C4-2B (cell line): ENCODE measurements around the gene MSI2.

Experiments
- H3K27ac ChIP-seq: fragments of 450-650 bp; 2 replicates; pipeline ENCODE4 v1.5.1; 2017
- CTCF ChIP-seq: fragments of 450-650 bp; conservative IDR thresholded peaks from 2 replicates; pipeline ENCODE4 v1.5.1; 2017; ENCODE audit warnings: mild to moderate bottlenecking
- ZFX ChIP-seq: fragments of 450-650 bp; IDR thresholded peaks from 2 replicates; pipeline ENCODE4 v1.6.1; 2017

Gene MSI2

GRCh38 chr17:57413848-57414651 lies 157.7 kb downstream of the MSI2 start:
- 0 out of 2 replicates have a peak overlapping the region, but pooled peaks have one; percentile 1 for H3K27ac ChIP-seq
- TF ChIP-seq ZFX (no peak), CTCF (no peak)

DNA sequence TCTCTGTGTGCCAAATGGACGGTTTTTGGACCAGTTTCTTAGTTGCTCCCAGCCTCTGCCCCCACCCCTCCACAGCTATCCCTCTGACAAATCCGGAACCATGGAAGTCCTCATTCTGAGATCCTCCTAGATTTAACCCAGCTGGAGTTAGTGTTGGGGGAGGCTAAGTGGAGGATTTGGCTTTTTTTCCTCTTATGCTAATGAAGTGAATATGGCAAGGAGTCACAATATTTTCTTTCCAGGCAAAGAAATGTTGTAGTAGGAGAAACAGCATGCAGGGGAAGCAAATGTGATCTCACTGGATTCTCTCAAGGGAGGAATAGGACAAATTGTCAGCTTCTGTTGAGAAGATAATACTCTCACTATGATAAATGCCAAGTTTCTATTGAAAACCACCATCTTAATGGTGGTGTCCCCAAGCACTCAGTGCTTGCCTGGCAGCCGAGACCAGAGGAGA lies 159.5 kb downstream of the MSI2 start:
- H3K27ac ChIP-seq, result no peak overlapping the region

DNA sequence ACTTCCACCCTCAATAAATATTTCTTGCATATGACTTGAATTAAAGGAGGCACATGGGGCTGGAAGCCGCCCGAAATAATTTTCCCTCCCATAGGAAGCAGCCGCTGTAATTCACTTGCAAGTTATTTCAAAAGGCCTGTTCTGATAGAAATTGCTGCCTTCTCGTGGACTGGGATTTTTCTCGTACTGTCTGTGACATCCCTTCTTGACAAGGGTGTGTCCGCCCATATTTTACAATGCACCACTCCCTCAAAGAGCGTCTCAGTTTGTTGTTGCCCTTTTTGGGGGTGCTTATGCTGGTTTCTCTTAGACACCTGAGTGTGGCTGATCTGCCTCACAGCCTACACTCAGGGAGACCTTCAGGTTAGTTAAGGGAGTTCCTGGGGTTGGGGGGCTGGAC lies 160.0 kb downstream of the MSI2 start:
- H3K27ac ChIP-seq, result no peak overlapping the region
- no peak for TF ChIP-seq CTCF
- no peak for TF ChIP-seq ZFX

More for the DNA sequence above, 159.5 kb downstream of the MSI2 start:
- TF ChIP-seq ZFX (no peak), CTCF (no peak)

- no peak overlapping the region for H3K27ac ChIP-seq
- TF ChIP-seq CTCF (no peak), ZFX (no peak)
Measured at GRCh38 chr17:57417956-57418355, 161.6 kb downstream of the MSI2 start.

- TF ChIP-seq CTCF (no peak), ZFX (no peak)
- no peak overlapping the region for H3K27ac ChIP-seq
Measured at GRCh38 chr17:57418463-57419246, 162.3 kb downstream of the MSI2 start.

DNA sequence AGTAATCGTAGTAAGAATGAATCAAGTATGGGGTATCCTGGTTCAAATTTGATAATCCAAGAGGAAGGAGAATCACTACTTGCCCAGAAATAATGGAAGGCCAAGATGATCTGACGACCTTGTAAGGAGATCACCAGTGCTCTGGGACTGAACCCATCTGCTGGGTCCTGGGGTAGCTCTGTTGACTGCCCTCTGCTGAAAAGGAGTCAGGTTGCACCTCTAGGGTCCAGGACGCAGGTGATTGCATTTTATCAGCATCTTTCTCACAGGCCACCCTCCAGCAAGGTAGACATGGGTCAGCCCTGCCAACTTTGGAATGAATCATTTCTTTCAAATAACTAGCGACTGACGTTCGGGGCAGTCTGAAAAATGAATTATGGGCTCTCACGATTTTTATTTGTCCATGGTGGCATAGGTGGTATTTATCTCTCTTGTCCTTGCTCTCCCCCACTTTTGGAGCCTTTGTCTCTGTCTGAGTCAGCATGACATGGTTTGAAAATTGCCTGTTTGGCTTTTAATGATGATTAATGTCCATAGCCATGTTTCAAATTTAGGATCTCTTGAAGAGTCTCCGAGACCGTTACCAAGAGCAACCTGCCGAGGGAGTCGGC lies 163.7 kb downstream of the MSI2 start:
- TF ChIP-seq ZFX (no peak), CTCF (no peak)
- no peak overlapping the region for H3K27ac ChIP-seq
